EL (cell line): ENCODE results near the gene C4orf54.

Experiments used
- DNase-seq: peaks from one replicate; pipeline ENCODE4 v3.0.0-alpha.2; 2016

C4orf54 gene

DNA sequence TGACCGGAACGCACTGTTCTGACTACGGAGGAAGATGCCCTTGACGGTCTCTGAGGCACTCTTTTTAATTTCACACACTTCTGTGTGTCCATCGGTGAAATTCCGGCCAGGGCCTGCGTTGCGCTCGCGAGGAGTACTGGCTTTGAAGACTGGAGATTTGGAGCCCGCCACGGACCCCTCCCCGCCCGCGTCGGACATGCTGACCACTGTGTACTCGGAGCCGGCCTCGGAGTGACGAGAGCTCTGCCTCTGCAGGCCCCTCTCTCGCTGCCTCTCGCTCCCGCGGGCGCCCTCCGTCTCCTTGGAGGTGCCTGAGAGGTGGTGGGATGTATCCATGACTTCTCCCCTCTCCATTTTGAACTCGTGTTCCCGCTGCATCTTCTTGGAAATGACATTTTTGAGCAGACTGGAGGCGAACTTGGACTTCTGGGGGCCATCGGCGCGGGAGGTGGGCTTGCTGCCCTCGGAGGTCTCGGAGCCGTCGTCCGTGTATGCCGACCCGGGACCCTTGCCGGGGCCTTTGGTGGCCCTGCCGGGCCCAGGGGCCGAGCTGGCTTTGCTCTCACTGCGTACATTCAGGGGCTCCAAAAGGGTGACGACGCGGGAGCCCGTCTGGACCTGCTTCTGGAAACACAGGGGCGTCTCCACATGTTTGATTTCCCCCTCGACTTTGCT, 5.7 kb downstream of the C4orf54 start:
- no peak for DNase-seq

DNA sequence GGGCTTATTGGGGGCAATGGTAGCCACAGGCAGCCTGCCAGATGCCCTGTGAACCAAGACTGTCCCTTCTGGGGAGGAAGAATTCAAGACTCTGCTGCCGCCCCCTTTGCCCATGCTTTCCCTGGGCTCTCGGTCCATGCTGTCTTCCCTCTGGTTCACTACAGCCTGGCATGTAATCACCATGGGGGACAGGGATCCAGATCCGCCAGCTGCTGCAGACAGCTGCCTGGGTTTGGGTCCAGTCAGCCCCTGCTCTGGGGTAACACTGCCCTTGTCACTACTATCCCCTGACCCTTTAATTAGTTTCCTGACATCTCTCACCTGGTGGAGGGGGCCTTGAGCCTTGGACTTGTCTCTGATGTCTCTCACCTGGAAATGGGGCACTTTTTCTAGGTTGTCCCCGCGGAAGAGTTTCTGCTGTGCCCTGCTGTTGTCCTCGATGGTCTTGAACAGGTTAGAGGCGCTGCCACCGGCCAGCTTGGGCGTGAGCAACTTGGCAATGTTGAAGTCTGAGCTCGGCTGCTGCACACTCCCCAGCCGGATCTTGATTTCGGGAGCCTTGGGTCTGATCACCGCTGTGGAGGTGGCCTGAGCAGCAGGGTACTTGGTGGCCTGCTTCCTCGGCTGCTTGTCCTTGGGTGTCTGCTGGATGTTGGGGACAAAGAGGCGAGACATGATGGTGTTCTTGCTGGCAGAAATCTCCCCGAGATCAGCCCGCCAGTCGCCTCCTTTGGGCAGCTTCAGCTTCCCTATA, 6.4 kb downstream of the C4orf54 start:
- no peak for DNase-seq

DNA sequence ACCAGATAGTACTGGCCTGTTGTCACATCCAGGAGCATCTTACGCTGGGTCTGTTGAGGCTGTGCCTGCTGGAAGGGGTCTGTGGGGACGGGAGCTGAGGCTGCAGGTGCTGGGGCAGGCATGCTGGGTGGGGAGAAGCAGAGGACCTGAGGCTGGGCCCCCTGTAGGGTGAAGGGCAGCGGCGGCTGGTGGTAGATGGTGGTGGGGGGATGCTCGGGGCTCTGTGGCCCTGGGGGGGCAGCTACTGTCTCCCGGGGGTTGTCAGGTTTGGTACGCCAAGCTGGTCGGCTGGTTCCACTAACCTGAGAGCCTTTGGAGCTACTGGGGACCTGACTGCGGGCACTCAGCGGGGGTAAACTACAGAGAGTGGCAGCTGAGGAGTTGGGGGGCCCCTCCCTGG, 7.8 kb downstream of the C4orf54 start:
- no peak for DNase-seq

DNA sequence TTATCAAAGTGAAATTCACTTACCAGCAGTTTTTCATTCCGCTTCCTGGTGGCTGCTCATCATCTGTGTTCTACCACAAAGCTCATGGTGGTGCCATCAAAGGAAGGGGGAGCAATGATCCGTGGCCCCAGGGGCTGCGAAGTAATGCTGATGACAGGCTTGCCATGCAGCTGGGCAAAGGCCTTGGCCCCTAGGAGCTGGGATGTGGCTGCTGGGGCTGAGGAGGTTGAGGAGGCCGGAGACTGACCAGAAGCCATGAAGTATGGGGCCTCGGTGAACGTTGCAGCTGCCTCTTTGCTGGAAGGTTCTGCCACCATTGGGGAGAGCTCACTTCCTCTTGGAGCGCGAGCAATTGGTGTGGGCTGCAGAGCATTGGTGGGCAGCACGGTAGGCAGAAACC, 8.4 kb downstream of the C4orf54 start:
- no peak for DNase-seq

DNA sequence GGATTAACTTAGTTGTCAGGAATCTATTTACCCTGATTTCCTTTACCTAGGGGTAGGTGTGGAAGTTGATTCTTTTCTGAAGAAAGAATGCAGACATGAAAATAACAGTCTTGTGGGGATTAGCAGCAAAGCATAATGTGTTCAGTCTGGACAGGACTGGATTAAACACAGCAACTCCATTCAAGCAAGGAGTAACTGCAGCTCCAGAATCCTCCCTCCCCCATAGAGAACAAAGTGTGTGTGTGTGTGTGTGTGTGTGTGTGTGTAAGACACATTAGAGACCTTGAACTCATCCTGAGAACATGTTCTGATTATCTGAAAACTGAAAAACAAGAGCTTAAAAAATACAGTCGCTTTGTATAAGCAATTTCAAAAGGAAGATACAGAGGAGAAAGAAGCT, 9.3 kb downstream of the C4orf54 start:
- no peak for DNase-seq

DNA sequence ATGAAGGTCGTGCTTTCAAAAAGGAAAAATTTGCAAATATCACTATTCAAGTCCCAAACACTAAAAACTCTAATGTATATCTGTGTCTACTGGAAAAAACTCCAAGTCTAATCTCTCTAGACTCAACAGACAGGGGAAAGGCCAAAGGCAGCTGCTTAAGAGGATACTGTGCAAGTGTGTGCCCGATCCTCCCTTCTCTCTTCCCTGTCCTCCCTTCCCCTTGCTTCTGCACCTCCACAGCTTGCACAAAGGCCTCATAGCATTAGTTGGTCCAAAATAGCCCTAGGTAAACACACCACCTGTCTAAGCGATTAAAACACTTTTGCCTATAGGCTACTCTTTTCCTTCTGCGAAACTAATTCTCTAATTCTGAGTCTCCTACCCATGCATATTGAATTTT, 10.6 kb downstream of the C4orf54 start:
- DNase-seq = no peak

DNA sequence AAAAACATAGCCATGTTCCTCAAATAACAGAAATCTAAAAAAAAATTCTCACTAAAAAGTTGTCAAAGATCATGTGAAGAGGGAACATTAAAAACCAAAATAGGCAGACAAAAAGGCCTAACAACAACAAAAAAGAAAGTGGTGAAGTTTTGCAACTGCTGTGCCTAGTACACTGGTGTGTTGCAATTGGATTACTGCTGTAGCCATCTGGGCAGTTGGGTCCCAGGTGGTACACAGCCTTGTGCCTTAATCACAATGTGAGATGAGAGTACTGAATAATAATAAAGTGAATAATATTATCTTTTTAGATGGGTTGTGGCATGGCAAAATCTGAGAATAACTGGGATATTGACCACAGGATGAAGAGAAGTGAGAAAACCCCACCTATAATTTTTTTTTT, 12.0 kb downstream of the C4orf54 start:
- DNase-seq = no peak

DNA sequence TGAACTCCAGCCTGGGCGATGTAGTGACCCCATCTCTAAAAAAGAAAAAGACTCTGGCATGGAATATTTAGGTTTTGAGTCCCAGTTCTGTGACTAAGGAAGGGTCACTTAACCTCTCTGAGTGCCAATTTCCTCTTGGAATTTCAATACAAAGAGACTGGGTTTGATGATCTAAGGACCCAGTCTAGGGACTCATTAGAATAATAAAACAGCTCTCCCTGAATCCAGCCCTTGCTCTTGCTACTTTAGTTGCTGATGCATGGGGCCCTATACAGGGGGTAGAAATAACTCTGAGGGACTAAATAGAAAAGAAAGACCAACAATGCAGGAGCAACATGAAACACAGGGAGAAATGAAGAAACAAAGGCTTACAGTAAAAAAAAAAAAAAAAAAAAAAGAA, 12.6 kb downstream of the C4orf54 start:
- DNase-seq = no peak

DNA sequence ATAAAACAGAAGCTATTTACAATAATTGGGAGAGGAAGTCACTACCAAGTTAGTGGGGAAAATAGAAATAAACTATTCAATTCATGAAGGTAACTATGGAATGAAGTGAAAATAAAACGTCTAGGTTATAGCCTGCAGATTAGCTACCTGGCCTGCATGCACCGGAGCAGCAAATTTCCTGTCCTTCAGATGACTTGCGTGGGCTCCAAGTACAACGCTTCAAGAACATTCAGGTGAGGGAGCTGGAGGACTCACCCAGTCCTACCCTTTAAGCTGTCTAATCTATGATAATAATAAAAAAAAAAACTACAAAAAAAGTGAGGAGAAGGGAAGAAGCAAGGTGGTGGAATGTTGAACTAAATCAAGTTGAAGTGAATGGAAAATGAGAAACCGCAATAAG, 13.2 kb downstream of the C4orf54 start:
- DNase-seq = no peak

DNA sequence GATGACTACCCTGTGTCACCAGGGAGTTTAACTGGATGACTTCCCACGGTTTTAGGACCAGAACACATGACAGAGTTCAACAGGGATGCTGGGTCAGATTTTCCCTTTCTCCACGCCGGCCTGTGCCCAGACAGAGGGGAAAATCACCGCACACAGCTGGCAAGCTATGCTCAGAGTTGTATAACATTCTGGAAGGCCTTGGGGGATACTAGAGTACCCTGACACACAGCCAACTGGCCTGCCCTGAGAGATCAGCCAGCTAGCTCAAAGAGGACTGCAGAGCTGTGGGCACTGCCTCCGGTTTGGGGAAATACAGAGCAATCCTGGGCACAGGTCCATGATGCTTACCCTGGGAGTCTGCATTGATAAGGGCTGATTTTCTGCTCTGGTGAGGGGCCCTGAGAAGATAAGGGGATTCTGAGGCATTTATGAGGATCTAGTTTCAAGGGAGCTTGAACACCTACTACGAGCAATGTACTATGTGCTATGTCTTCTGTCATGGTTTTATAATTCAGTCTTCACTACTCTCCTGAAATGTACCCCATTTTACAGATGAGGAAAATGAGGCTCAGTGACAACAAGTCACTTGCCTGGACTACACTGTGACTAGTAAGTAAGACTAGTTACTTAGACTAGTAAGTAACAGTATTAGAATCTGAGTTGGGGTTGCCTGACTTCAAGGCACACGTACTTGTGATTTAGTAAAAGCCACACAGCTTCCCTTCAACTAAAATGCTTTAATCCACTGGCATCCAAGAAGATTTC, 14.7 kb downstream of the C4orf54 start:
- DNase-seq = no peak

DNA sequence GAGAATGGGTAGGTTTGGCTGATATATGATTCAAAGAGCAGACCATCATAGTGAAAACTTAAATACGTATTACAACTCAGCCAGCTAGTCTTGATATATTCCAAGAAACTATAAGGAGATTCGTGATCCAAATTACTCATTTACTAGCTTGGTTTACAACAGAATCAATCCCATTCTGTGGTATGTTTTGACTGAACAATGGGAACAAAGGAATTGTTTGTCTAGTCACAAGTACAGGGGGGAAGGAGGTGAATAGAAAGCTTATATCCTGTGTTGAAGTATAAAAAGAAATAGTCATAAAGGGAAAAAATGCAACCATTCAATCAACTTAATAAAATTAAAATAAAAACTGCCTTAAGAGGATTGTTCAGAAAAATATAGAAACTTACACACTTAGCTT, 17.0 kb downstream of the C4orf54 start:
- no peak for DNase-seq

DNA sequence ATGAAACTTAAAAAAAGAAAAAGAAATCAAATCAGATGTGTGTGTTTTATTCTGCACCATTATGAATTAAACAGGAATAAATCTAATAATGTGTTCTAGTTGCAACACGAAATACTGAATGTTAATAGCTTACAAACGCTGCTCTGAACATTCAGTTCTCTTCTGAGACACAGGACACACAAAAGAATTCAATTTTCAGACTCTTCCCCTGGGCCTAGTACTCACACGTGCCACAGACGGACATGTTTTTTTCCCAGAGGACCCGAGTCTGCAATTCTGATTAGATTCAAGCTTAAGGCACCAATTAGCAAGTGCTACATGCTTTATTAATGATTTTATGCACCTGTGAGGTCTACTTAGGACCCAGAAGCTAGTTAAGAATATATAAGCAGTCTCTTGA, 20.5 kb downstream of the C4orf54 start:
- DNase-seq = no peak

DNA sequence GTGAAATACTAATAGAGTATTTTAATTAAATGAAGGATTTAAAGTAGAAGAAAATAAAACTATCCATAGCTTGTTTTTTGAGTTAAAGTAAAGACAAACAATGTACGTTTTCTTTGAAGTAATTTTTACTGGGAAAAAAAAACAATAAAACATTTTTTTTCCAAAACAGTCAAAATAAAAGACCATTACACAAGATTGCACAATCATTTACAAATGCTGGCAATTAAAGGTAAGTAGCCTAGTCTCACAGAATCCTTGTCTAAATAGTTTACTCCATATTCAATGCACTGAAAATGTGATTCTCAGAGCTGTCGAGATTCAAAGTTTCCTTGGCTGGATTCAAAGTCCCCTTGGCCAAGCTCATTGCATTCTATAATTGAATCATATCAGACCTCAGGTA, 21.2 kb downstream of the C4orf54 start:
- no peak for DNase-seq

DNA sequence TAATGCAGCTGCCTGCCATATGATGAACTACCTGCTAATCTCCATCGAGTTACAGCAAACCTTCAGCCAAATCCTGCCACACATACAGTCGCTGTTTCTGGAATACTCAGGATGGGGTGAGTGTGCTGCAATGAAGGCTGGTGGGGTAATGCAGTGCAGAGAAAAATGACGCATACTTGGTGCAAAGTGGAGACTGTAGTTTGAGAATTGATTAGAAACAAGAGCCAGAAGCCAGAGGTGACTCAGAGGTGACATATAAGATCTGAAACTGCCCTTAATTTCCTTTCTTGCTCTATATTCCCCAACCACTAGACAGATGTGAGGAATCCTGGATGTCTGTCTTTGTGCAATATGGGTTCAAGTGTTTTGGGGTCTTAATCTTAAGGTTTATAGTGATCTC, 22.0 kb downstream of the C4orf54 start:
- DNase-seq = no peak

DNA sequence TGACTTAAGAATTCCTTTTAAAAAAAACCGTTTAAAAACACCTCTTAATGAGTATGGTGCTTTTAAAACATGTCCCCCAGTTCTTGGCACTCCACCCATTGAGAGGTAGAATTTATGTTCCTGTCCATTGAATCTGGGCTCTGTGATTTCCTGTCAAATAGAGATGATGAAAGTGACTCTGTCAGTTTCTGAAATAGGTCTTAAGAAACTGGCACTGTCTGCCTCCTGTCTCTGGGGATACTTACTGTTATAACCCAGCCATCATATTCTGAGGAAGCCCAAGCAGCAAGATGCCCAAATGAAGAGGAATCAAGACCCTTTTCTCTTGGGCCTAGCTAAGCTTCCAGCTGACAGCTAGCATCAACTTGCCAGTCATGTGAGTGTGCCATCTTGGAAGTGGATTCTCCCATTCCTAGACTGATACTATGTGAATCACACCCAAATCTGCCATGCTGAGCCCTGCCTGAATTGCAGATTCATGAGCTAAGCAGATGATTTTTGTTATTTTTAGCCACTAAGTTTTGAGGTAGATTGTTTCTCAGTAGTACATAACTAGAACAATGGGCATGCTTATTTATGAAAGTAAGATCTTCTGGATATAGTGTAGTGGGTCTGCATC, 22.8 kb downstream of the C4orf54 start:
- DNase-seq = no peak

DNA sequence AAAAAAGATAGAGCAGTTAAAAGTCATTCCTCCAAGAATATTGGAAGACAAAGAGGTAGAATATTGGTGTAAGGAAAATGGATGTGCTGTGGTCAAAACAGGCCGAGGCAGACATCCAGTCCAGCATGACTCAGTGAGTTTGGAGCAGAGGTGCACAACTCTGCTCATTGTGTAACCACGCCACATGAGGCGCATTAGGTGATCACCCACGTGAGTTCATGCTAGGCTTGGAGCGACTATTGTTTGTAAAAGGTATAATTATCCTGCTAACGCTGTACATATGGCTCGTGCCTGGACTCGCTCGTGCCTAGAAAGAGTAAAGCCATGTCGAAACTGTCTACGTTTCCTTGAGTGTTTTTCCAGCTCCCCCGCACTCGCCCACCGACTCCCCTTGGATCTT, 23.9 kb downstream of the C4orf54 start:
- no peak for DNase-seq

DNA sequence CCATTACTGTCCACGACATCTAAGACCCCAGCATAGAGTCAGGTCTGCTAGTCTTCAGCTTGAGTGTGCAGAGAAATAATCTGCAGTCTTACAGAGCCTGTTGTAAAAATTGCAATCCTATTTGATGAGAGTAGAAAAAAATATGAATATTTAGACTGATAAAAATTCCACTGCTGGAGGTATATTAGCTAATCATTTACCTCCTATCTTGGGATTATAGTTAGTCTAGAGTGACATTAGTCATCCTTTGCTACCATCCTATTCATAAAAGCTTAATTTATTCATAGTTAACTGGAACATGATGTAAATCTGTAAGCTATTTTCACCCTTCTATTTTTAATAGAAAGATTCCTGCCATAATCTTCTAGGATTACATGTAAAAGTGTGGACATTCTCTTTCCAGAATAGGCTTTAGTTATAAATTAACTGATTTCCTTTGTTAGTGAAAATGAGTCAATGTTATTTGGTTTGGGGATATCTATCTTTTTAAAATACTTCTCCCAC, 26.7 kb downstream of the C4orf54 start:
- DNase-seq = no peak

DNA sequence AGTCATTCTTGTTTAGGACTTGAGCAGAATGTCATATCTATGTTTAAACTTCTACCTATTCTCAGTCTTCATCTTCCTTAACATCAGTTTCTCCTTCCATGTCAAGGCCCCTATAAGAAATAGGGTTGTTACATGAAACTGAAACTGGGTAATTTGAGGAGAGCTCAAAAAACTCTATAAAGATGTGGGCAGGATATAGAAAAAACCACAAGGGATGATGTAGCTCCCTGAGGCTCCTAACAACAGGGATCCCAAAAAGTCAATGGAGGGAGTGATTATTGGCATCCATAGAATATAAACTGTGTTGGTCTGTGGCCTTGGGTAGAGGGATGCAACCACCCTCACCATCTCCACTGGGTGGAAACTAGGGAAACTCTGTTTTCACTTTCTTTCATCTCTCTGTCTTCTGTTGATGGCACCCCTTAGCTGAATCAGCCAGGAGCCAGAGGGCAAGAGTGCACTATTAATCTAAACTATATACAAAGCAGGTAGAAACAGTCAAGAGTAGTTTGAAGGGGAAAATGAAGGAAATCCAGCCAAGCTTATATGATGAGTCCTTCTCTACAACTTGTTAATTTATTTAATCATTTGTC, 27.6 kb downstream of the C4orf54 start:
- no peak for DNase-seq

DNA sequence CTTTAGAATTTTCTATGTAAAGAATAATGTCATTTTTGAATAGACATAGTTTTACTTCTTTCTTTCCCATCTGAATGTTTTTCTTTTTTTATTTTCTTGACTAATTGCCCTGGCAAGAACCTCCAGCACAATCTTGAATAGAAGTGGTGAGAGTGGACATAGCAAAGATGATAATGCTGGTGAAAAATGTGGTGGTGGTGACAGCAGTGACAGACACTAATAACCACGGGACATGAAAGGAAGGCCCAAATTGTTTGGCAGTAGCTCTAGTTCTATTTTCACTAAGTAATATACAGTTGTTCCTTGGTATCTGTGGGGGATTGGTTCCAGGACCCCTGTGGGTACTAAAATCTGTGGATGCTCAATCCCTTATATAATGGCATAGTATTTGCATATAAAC, 29.6 kb downstream of the C4orf54 start:
- DNase-seq = no peak

DNA sequence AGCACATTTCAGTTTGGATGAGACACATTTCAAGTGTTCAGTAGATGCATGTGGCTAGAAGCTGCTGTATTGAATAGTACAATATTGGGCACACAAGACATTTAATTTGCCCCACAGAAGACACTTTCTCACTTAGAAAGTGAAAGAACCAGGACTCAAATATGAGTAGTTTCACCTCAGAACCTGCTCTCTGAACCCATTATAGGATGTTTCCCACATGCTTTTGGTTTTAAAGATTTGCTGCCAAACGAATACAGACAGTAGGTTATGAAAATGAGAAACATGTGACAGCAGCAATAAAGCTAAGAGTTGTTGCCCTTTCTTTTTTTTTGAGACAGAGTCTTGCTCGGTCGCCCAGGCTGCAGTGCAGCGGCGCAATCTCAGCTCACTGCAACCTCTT, 32.3 kb downstream of the C4orf54 start:
- DNase-seq = no peak

DNA sequence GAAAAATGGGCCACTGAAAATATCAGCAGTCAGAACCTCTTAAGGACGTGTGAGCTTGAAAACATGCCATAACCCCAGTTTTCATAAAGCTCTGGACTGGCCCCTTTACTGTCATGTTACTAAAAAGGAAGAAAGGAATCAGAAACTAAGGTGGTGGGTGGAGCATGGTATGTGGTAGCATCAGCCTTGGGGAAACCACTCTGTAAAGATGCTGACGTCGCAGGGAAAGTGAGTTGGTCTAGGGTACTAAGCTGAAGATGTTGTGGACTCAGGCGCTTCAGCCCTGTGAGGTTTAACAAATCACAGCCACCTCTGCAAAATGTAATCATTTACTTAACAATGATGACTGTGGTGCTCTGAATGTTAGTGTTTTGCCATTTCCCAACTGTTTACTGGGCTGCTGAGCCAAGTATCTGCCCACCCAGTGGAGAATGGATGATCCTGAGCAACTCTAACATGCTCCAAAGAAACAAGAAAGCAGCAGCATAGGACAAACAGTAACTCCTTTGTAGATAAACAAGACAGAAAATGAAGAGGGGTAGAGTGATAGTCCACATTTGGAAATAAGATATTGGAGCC, 33.4 kb downstream of the C4orf54 start:
- DNase-seq = no peak

DNA sequence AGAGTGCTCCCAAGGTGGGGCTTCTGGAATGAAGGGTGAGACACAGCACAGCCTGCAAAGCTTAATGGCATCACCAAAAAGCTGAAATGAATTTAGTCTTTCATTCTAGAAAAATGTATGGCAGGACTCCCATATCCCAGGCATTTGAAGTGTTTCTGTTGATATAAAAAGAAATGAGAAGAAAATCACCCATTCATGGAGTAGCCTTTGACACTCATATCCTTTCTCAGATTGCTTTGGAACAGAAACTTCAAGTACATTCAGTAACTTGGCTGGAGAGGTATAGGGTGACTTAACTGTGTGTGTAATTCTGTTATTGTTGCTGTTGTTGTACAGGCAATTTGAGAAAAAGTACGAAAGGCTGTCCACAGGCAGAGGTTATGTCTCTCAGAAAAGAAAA, 35.3 kb downstream of the C4orf54 start:
- no peak for DNase-seq

DNA sequence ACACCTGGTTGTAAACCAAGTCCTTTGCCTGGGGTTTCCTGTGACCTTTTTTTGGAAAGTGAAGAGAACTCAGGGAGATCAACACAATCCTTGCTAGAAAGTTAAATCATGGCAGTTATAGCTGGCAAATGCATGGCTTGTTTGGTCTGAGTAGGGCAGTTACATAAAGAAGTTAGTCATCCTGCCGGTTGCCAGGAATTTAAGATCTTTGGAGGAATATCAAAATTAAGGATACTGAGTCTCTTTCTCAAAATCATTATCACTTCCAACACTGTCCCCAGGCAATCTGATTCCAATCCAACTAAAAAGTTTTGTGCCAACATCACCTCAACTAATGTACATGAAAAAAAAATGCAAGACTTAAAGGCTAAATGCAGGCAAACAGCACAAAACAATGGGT, 40.3 kb downstream of the C4orf54 start:
- DNase-seq = no peak
